Activated CD4-positive, alpha-beta T cell treated with anti-CD3 and anti-CD28 coated beads, Interleukin-2, amount 10 ng/mL, durations not matched to agents 24 days and 14 days (primary cell): ENCODE measurements around the gene TMEM176B. TPM values are rescaled to one million over a fixed set of nuclear protein-coding genes. Genes with fewer than 3 reads are reported as not detected.

ENCODE experiments used
- DNase-seq: peaks from one replicate; pipeline ENCODE4 v3.0.0; 2022
- H3K27ac Mint-ChIP-seq: one replicate; pipeline ENCODE4 v1.8.0; 2022; ENCODE audit warnings: mild to moderate bottlenecking, mixed read lengths
- H3K27me3 Mint-ChIP-seq: one replicate; pipeline ENCODE4 v1.8.0; 2022; ENCODE audit warnings: mixed read lengths
- H3K36me3 Mint-ChIP-seq: one replicate; pipeline ENCODE4 v1.8.0; 2022; ENCODE audit warnings: low read depth, mild to moderate bottlenecking, mixed read lengths
- H3K4me1 Mint-ChIP-seq: one replicate; pipeline ENCODE4 v1.8.0; 2021; ENCODE audit warnings: mixed read lengths
- H3K4me3 Mint-ChIP-seq: one replicate; pipeline ENCODE4 v1.8.0; 2022; ENCODE audit warnings: mild to moderate bottlenecking, moderate library complexity, mixed read lengths
- H3K9me3 Mint-ChIP-seq: one replicate; pipeline ENCODE4 v1.8.0; 2021; ENCODE audit warnings: mixed read lengths
- intact Hi-C: fragments of 100-400 bp; cut with micrococcal nuclease; formaldehyde crosslinking; loops from one replicate; pipeline ENCODE4 v1.15.1; 2023
- total RNA-seq: library from RNA; stranded (reverse); gene quantifications from 2 replicates; pipeline ENCODE4 v1.2.3, GENCODE V29; 2022

Gene TMEM176B
- not detected in 2 replicates for total RNA-seq

GRCh38 chr7:150799741-150800580 is at the start of gene TMEM176B:
TSS of gene TMEM176B (minus strand) at chr7:150800364. CDS start at chr7:150796569, 3,795 bp downstream.
- Mint-ChIP-seq H3K4me1 (no peaks in the 10 kb centered on the region), H3K36me3 (no peaks in the 10 kb centered on the region), H3K9me3 (no peaks in the 10 kb centered on the region), H3K4me3 (no peak within 1 kb of the TSS), H3K27ac (no peak within 1 kb of the TSS), H3K27me3 (peaks cover 59% of the 10 kb centered on the region)
- DNase-seq, result no peak
- intact Hi-C loops, result no loop called here

- Mint-ChIP-seq H3K4me1 (no peaks in the 10 kb centered on the region), H3K9me3 (no peaks in the 10 kb centered on the region), H3K27ac (no peak overlapping the region), H3K36me3 (no peaks in the 10 kb centered on the region), H3K4me3 (no peak overlapping the region), H3K27me3 (peaks cover 30% of the 10 kb centered on the region)
- intact Hi-C loops, result no loop called here
- DNase-seq, result no peak
Measured at GRCh38 chr7:150849204-150849775, 49.1 kb upstream of the TMEM176B start.

- no peaks in the 10 kb centered on the region for H3K36me3 Mint-ChIP-seq
- no peak overlapping the region for H3K27ac Mint-ChIP-seq
- no peak overlapping the region for H3K4me3 Mint-ChIP-seq
- DNase-seq, result no peak
- H3K4me1 Mint-ChIP-seq, result no peaks in the 10 kb centered on the region
- peaks cover 34% of the 10 kb centered on the region for H3K27me3 Mint-ChIP-seq
- H3K9me3 Mint-ChIP-seq, result no peaks in the 10 kb centered on the region
- intact Hi-C loops, result no loop called here
Measured at GRCh38 chr7:150848561-150849115, 48.5 kb upstream of the TMEM176B start.

GRCh38 chr7:150848111-150848510 is 47.9 kb upstream of the TMEM176B start:
- DNase-seq, result no peak
- Mint-ChIP-seq H3K36me3 (no peaks in the 10 kb centered on the region), H3K4me1 (no peaks in the 10 kb centered on the region), H3K9me3 (no peaks in the 10 kb centered on the region), H3K4me3 (no peak overlapping the region), H3K27ac (no peak overlapping the region), H3K27me3 (peaks cover 34% of the 10 kb centered on the region)
- intact Hi-C loops, result no loop called here

- Mint-ChIP-seq H3K27me3 (peaks cover 29% of the 10 kb centered on the region), H3K4me1 (no peaks in the 10 kb centered on the region), H3K36me3 (no peaks in the 10 kb centered on the region), H3K4me3 (no peak overlapping the region), H3K27ac (no peak overlapping the region), H3K9me3 (no peaks in the 10 kb centered on the region)
- DNase-seq, result no peak
- intact Hi-C loops, result no loop called here
Measured at GRCh38 chr7:150847536-150847935, 47.4 kb upstream of the TMEM176B start.

GRCh38 chr7:150846291-150847115 is 46.3 kb upstream of the TMEM176B start:
- peaks cover 23% of the 10 kb centered on the region for H3K27me3 Mint-ChIP-seq
- no peak overlapping the region for H3K27ac Mint-ChIP-seq
- no peak for DNase-seq
- H3K4me3 Mint-ChIP-seq, result no peak overlapping the region
- no peaks in the 10 kb centered on the region for H3K9me3 Mint-ChIP-seq
- intact Hi-C loops, result no loop called here
- H3K4me1 Mint-ChIP-seq, result no peaks in the 10 kb centered on the region
- H3K36me3 Mint-ChIP-seq, result no peaks in the 10 kb centered on the region

GRCh38 chr7:150845421-150845861 is 45.3 kb upstream of the TMEM176B start:
- peaks cover 21% of the 10 kb centered on the region for H3K27me3 Mint-ChIP-seq
- DNase-seq, result no peak
- H3K4me3 Mint-ChIP-seq, result no peak overlapping the region
- intact Hi-C loops, result no loop called here
- H3K36me3 Mint-ChIP-seq, result no peaks in the 10 kb centered on the region
- H3K27ac Mint-ChIP-seq, result no peak overlapping the region
- H3K9me3 Mint-ChIP-seq, result no peaks in the 10 kb centered on the region
- no peaks in the 10 kb centered on the region for H3K4me1 Mint-ChIP-seq

- Mint-ChIP-seq H3K9me3 (no peaks in the 10 kb centered on the region), H3K4me3 (no peak overlapping the region), H3K4me1 (no peaks in the 10 kb centered on the region), H3K36me3 (no peaks in the 10 kb centered on the region), H3K27ac (no peak overlapping the region), H3K27me3 (peaks cover 12% of the 10 kb centered on the region)
- intact Hi-C loops, result no loop called here
- no peak for DNase-seq
Measured at GRCh38 chr7:150842716-150843115, 42.6 kb upstream of the TMEM176B start.

- Mint-ChIP-seq H3K27me3 (peaks cover 13% of the 10 kb centered on the region), H3K36me3 (no peaks in the 10 kb centered on the region), H3K4me3 (no peak overlapping the region), H3K9me3 (no peaks in the 10 kb centered on the region), H3K27ac (no peak overlapping the region), H3K4me1 (no peaks in the 10 kb centered on the region)
- intact Hi-C loops, result no loop called here
- DNase-seq, result no peak
Measured at GRCh38 chr7:150842018-150842417, 41.9 kb upstream of the TMEM176B start.

GRCh38 chr7:150838965-150839650 is 38.9 kb upstream of the TMEM176B start:
- Mint-ChIP-seq H3K27me3 (peaks cover 18% of the 10 kb centered on the region), H3K27ac (no peak overlapping the region), H3K36me3 (no peaks in the 10 kb centered on the region)

GRCh38 chr7:150835702-150836280 is 35.6 kb upstream of the TMEM176B start:
- Mint-ChIP-seq H3K36me3 (no peaks in the 10 kb centered on the region), H3K4me3 (no peak overlapping the region), H3K27ac (no peak overlapping the region), H3K4me1 (no peaks in the 10 kb centered on the region), H3K9me3 (no peaks in the 10 kb centered on the region), H3K27me3 (peaks cover 27% of the 10 kb centered on the region)
- intact Hi-C loops, result no loop called here
- DNase-seq, result no peak

More at GRCh38 chr7:150838965-150839650, 38.9 kb upstream of the TMEM176B start:
- no peaks in the 10 kb centered on the region for H3K9me3 Mint-ChIP-seq
- no peak overlapping the region for H3K4me3 Mint-ChIP-seq
- intact Hi-C loops, result no loop called here
- no peak for DNase-seq
- H3K4me1 Mint-ChIP-seq, result no peaks in the 10 kb centered on the region

GRCh38 chr7:150835019-150835418 is 34.9 kb upstream of the TMEM176B start:
- no peaks in the 10 kb centered on the region for H3K9me3 Mint-ChIP-seq
- no peak overlapping the region for H3K27ac Mint-ChIP-seq
- intact Hi-C loops, result no loop called here
- H3K27me3 Mint-ChIP-seq, result peaks cover 30% of the 10 kb centered on the region
- no peaks in the 10 kb centered on the region for H3K4me1 Mint-ChIP-seq
- H3K36me3 Mint-ChIP-seq, result no peaks in the 10 kb centered on the region
- DNase-seq, result no peak
- H3K4me3 Mint-ChIP-seq, result no peak overlapping the region

GRCh38 chr7:150831851-150832250 is 31.7 kb upstream of the TMEM176B start:
- no peaks in the 10 kb centered on the region for H3K36me3 Mint-ChIP-seq
- intact Hi-C loops, result no loop called here
- H3K27me3 Mint-ChIP-seq, result peaks cover 36% of the 10 kb centered on the region
- no peak for DNase-seq
- no peaks in the 10 kb centered on the region for H3K4me1 Mint-ChIP-seq
- no peak overlapping the region for H3K4me3 Mint-ChIP-seq
- H3K27ac Mint-ChIP-seq, result no peak overlapping the region
- no peaks in the 10 kb centered on the region for H3K9me3 Mint-ChIP-seq
